Forelimb muscle (tissue), 1 donor: ENCODE data around the gene OR4F17. TPM values are rescaled to one million over a fixed set of nuclear protein-coding genes. Genes with fewer than 3 reads are reported as not detected.
"Not testable (repeated sequence)": the region's sequence is repeated elsewhere in the genome, so short reads cannot be mapped to it uniquely, and the experiment has no call there.

Source experiments
- DNase-seq: peaks from one replicate; pipeline ENCODE4 v3.0.0-alpha.2; 2013; ENCODE audit warnings: low read depth
- polyA plus RNA-seq: library from polyadenylated mRNA; unstranded; fragments of 120-200 nt; gene quantifications from one replicate; pipeline ENCODE4 v1.2.1, GENCODE V29; 2013; ENCODE audit not compliant: insufficient read length

Gene OR4F17
- not detected for polyA plus RNA-seq

- DNase-seq: not testable (repeated sequence)
These were observed at the start of gene OR4F17 for GRCh38 chr19:106804-107203. TSS of gene OR4F17 (plus strand) at chr19:107104. CDS start at chr19:110679, 3,575 bp downstream.

GRCh38 chr19:70793-71192, 36.1 kb upstream of the OR4F17 start:
- DNase-seq: not testable (repeated sequence)

GRCh38 chr19:82864-83263, 24.0 kb upstream of the OR4F17 start:
- DNase-seq: not testable (repeated sequence)

- not testable (repeated sequence) for DNase-seq
These were observed 23.3 kb upstream of the OR4F17 start for GRCh38 chr19:83626-84025.

- not testable (repeated sequence) for DNase-seq
These were observed 16.2 kb upstream of the OR4F17 start for GRCh38 chr19:90678-91077.

GRCh38 chr19:94794-95193, 12.1 kb upstream of the OR4F17 start:
- not testable (repeated sequence) for DNase-seq

- not testable (repeated sequence) for DNase-seq
These were observed 9.3 kb upstream of the OR4F17 start for GRCh38 chr19:97647-98046.

- DNase-seq: not testable (repeated sequence)
These were observed 13.7 kb downstream of the OR4F17 start for GRCh38 chr19:120443-121140.

Other genes starting within 250 kb of the OR4F17 start
- gene PLPP2, start 184.3 kb downstream of the OR4F17 start, polyA plus RNA-seq: 0.52 TPM
- 28.1 TPM for gene MIER2, start 237.7 kb downstream of the OR4F17 start, polyA plus RNA-seq